Kidney epithelial cell (primary cell): ENCODE results near the gene TBX10. TPM values are rescaled to one million over a fixed set of nuclear protein-coding genes. Genes with fewer than 3 reads are reported as not detected.

Experiments
- DNase-seq: peaks from one replicate; pipeline ENCODE4 v3.0.0-alpha.2; 2010; ENCODE audit warnings: low read depth
- H3K27me3 ChIP-seq: 2 replicates; pipeline ENCODE4 v1.6.0; 2011; ENCODE audit warnings: low read length; ENCODE audit not compliant: control insufficient read depth, insufficient read depth
- H3K36me3 ChIP-seq: 2 replicates; pipeline ENCODE4 v1.5.1; 2011; ENCODE audit warnings: low read length; ENCODE audit not compliant: control insufficient read depth, insufficient read depth
- H3K4me3 ChIP-seq: 2 replicates; pipeline ENCODE4 v1.5.1; 2011; ENCODE audit warnings: low read depth, mild to moderate bottlenecking, control low read depth, low read length
- total RNA-seq: library from RNA; depleted of rRNA; stranded (reverse); fragments of >200 nt; gene quantifications from 2 replicates; pipeline ENCODE4 v1.2.3, GENCODE V29; 2015
- TF ChIP-seq, protein P1 (sequence below): IDR thresholded peaks from 2 replicates; pipeline ENCODE4 v1.5.1; 2011; ENCODE audit warnings: mild to moderate bottlenecking, moderate library complexity, low read length, control low read depth, inconsistent platforms; ENCODE audit not compliant: insufficient read depth, poor library complexity, severe bottlenecking

TBX10 gene
- total RNA-seq, 1 donor from 2014 or later = not detected

DNA sequence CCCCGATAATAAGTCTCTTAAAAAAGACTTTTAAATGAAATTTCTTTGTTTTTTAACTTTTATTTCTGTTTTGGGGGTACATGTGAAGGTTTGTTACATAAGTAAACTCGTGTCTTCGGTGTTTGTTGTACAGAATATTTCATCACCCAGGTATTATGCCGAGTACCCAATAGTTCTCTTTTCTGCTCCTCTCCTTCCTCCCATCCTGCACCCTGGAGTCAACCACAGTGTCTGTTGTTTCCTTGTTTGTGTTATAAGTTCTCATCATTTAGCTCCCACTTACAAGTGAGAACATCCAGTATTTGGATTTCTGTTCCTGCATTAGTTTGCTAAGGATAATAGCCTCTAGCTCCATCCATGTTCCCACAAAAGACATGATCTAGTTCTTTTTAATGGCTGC, 57.6 kb downstream of the TBX10 start:
- TF ChIP-seq, protein P1, sequence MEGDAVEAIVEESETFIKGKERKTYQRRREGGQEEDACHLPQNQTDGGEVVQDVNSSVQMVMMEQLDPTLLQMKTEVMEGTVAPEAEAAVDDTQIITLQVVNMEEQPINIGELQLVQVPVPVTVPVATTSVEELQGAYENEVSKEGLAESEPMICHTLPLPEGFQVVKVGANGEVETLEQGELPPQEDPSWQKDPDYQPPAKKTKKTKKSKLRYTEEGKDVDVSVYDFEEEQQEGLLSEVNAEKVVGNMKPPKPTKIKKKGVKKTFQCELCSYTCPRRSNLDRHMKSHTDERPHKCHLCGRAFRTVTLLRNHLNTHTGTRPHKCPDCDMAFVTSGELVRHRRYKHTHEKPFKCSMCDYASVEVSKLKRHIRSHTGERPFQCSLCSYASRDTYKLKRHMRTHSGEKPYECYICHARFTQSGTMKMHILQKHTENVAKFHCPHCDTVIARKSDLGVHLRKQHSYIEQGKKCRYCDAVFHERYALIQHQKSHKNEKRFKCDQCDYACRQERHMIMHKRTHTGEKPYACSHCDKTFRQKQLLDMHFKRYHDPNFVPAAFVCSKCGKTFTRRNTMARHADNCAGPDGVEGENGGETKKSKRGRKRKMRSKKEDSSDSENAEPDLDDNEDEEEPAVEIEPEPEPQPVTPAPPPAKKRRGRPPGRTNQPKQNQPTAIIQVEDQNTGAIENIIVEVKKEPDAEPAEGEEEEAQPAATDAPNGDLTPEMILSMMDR = no peak
- DNase-seq = no peak
- Histone ChIP-seq H3K36me3 (peaks cover 1% of the 10 kb centered on the region), H3K27me3 (no peaks in the 10 kb centered on the region), H3K4me3 (no peak overlapping the region)

DNA sequence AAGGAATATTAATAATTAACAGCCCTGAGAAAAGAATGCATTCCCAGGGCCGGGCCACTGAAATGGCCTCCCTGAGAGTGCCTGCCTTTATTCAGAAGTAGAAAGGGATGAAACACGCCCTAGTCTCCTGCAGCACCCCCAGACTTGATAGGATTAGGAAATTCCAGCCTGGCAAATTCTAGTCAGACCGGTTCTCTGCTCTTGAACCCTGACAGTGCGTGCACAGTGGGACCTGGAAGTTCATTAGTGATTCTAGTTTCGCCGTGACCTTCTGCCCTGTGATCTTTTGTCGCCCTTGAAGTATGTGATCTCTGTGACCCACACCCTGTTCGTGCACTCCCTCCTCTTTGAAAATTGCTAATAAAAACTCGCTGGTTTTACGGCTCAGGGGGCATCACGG, 58.1 kb downstream of the TBX10 start:
- no peak for DNase-seq
- TF ChIP-seq, protein P1 = no peak
- no peak overlapping the region for H3K4me3 ChIP-seq
- no peaks in the 10 kb centered on the region for H3K27me3 ChIP-seq
- peaks cover 1% of the 10 kb centered on the region for H3K36me3 ChIP-seq

Other genes with a start within 250 kb of the TBX10 start
- gene RAD9A, start 247.8 kb downstream of the TBX10 start, total RNA-seq = 8.3 and 13.6 TPM in 2 replicates
- gene PPP1CA, start 237.9 kb downstream of the TBX10 start, total RNA-seq = 309 and 319 TPM in 2 replicates
- gene TBC1D10C, start 235.7 kb downstream of the TBX10 start, total RNA-seq = 0.84 and 1.0 TPM in 2 replicates
- 0.21 and 0.27 TPM in 2 replicates for gene CARNS1, start 224.1 kb downstream of the TBX10 start, total RNA-seq
- gene RPS6KB2, start 211.3 kb downstream of the TBX10 start, total RNA-seq = 64.6 and 86.5 TPM in 2 replicates
- gene PTPRCAP, start 202.1 kb downstream of the TBX10 start, total RNA-seq = 2.5 and 3.0 TPM in 2 replicates
- 136 and 153 TPM in 2 replicates for gene CORO1B, start 196.3 kb downstream of the TBX10 start, total RNA-seq
- gene GPR152, start 187.0 kb downstream of the TBX10 start, total RNA-seq = not detected in 2 replicates
- gene CABP4, start 184.4 kb downstream of the TBX10 start, total RNA-seq = 0.17 TPM in 1 of 2 replicates, not detected in the other
- gene TMEM134, start 170.5 kb downstream of the TBX10 start, total RNA-seq = 53.8 and 102 TPM in 2 replicates
- 45.9 and 55.9 TPM in 2 replicates for gene AIP, start 156.7 kb downstream of the TBX10 start, total RNA-seq
- gene PITPNM1, start 134.4 kb downstream of the TBX10 start, total RNA-seq = 50.8 and 55.5 TPM in 2 replicates
- gene CDK2AP2, start 131.6 kb downstream of the TBX10 start, total RNA-seq = 104 and 135 TPM in 2 replicates
- not detected in 2 replicates for gene CABP2, start 116.3 kb downstream of the TBX10 start, total RNA-seq
- 1,390 and 1,923 TPM in 2 replicates for gene GSTP1, start 56.0 kb downstream of the TBX10 start, total RNA-seq
- 229 and 262 TPM in 2 replicates for gene NDUFV1, start 32.8 kb downstream of the TBX10 start, total RNA-seq
- gene NUDT8, start 9.8 kb downstream of the TBX10 start, total RNA-seq = 5.1 TPM in 2 replicates
- gene ACY3, start 11.0 kb upstream of the TBX10 start, total RNA-seq = 0.21 TPM in 1 of 2 replicates, not detected in the other
- gene ALDH3B2, start 34.9 kb upstream of the TBX10 start, total RNA-seq = 0.07 and 0.13 TPM in 2 replicates